ENCODE results near the gene NCDN. TPM values are rescaled to one million over a fixed set of nuclear protein-coding genes. Genes with fewer than 3 reads are reported as not detected.

The NCDN gene
- total and polyA plus RNA-seq, 2 of the 8 experiments (the other 6 are each of a cell fraction or from before 2014, with no cell fraction given): 26.2 to 35.4 TPM

GRCh38 chr1:35554266-35555211, 3.1 kb upstream of the NCDN start (continued):
- TF ChIP-seq KDM1A (IDR thresholded peaks at IDR 0.05; ENCODE audit: borderline replicate concordance, low read length): no peak
- no peak for TF ChIP-seq ZNF274 (IDR thresholded peaks at IDR 0.05; ENCODE audit: borderline replicate concordance, extremely low read depth, low read length)
- TF ChIP-seq GTF2F1 (IDR thresholded peaks at IDR 0.05; ENCODE audit: borderline replicate concordance, low read depth, low read length): no peak
- peak; percentile 53; the same call in 1 of the 2 replicates for TF ChIP-seq TAF1 (IDR thresholded peaks at IDR 0.05; ENCODE audit: low read depth, low read length)

Data from H1 (cell line).